Stimulated activated naive CD8-positive, alpha-beta T cell treated with anti-CD3 and anti-CD28 coated beads, Interleukin-15, amount 100 ng/mL, for 72 hours (primary cell): ENCODE measurements around the gene MBLAC1.
A peak's percentile ranks its signal among the peaks of the same experiment; 100 is the strongest.

Source experiments
- ATAC-seq: fragments of 150-1000 bp; cut with Tn5 transposase; 2 replicates; pipeline ENCODE4 v1.10.0; 2021; ENCODE audit warnings: mild to moderate bottlenecking, moderate library complexity
- DNase-seq, 2 donors: peaks; one replicate each; pipeline ENCODE4 v3.0.0; 2021 to 2022
- H3K27ac Mint-ChIP-seq, 2 donors: one replicate each; pipeline ENCODE4 v1.8.0; 2022; ENCODE audit warnings: mild to moderate bottlenecking in 2 of 2, mixed read lengths in 2 of 2, moderate library complexity in 2 of 2
- H3K27me3 Mint-ChIP-seq: one replicate; pipeline ENCODE4 v1.8.0; 2022; ENCODE audit warnings: mixed read lengths
- H3K4me1 Mint-ChIP-seq: one replicate; pipeline ENCODE4 v1.8.0; 2022; ENCODE audit warnings: mild to moderate bottlenecking, mixed read lengths
- H3K4me3 Mint-ChIP-seq, 2 donors: one replicate each; pipeline ENCODE4 v1.8.0; 2022; ENCODE audit warnings: mild to moderate bottlenecking in 2 of 2, mixed read lengths in 2 of 2, moderate library complexity in 1 of 2
- H3K9me3 Mint-ChIP-seq, 2 donors: one replicate each; pipeline ENCODE4 v1.8.0; 2022; ENCODE audit warnings: mixed read lengths in 2 of 2

The MBLAC1 gene

GRCh38 chr7:100107890-100108289 lies 18.9 kb upstream of the MBLAC1 start:
- H3K9me3 Mint-ChIP-seq: no peaks in the 10 kb centered on the region
- ATAC-seq (no peak), DNase-seq (no peak)
- H3K4me3 Mint-ChIP-seq: no peak overlapping the region
- H3K27me3 Mint-ChIP-seq: no peaks in the 10 kb centered on the region
- peaks cover 17% of the 10 kb centered on the region for H3K4me1 Mint-ChIP-seq
- no peak overlapping the region for H3K27ac Mint-ChIP-seq

GRCh38 chr7:100109521-100110163 lies 17.1 kb upstream of the MBLAC1 start:
- Mint-ChIP-seq H3K27ac (no peak overlapping the region), H3K4me3 (no peak overlapping the region), H3K4me1 (peaks cover 10% of the 10 kb centered on the region), H3K9me3 (no peaks in the 10 kb centered on the region), H3K27me3 (no peaks in the 10 kb centered on the region)
- ATAC-seq (no peak), DNase-seq (no peak)

- peaks cover 10% of the 10 kb centered on the region for H3K4me1 Mint-ChIP-seq
- DNase-seq (no peak), ATAC-seq (no peak)
- no peak overlapping the region for H3K4me3 Mint-ChIP-seq
- no peaks in the 10 kb centered on the region for H3K9me3 Mint-ChIP-seq
- no peak overlapping the region for H3K27ac Mint-ChIP-seq
- no peaks in the 10 kb centered on the region for H3K27me3 Mint-ChIP-seq
These were observed 15.6 kb upstream of the MBLAC1 start for GRCh38 chr7:100111156-100111555.

GRCh38 chr7:100111914-100112313 lies 14.9 kb upstream of the MBLAC1 start:
- no peak for ATAC-seq
- no peak overlapping the region for H3K27ac Mint-ChIP-seq
- H3K4me1 Mint-ChIP-seq: peaks cover 8% of the 10 kb centered on the region
- H3K27me3 Mint-ChIP-seq: no peaks in the 10 kb centered on the region
- DNase-seq: no peak
- H3K4me3 Mint-ChIP-seq: no peak overlapping the region
- no peaks in the 10 kb centered on the region for H3K9me3 Mint-ChIP-seq

- H3K27ac Mint-ChIP-seq: no peak overlapping the region
- H3K27me3 Mint-ChIP-seq: no peaks in the 10 kb centered on the region
- H3K9me3 Mint-ChIP-seq: no peaks in the 10 kb centered on the region
- ATAC-seq: no peak
- H3K4me3 Mint-ChIP-seq: no peak overlapping the region
- peaks cover 15% of the 10 kb centered on the region for H3K4me1 Mint-ChIP-seq
- DNase-seq: no peak
These were observed 11.7 kb upstream of the MBLAC1 start for GRCh38 chr7:100115026-100115425.

- ATAC-seq: no peak
- peak overlapping the region; percentile 100 for H3K27ac Mint-ChIP-seq
These were observed 8.2 kb upstream of the MBLAC1 start for GRCh38 chr7:100118388-100119071.

GRCh38 chr7:100119072-100119969 lies 7.4 kb upstream of the MBLAC1 start, which contains the start of the genes CNPY4 and TAF6:
CNPY4 (plus strand) TSS chr7:100119634; CDS start chr7:100119745, 111 bp downstream.
TAF6 (minus strand) TSS chr7:100119358; CDS start chr7:100114209, 5,149 bp downstream.
- H3K9me3 Mint-ChIP-seq: no peaks in the 10 kb centered on the region
- peak within 1 kb of the TSS; percentile 87 to 96 for H3K4me3 Mint-ChIP-seq
- H3K4me1 Mint-ChIP-seq: peaks cover 22% of the 10 kb centered on the region
- peak within 1 kb of the TSS; percentile 100 for H3K27ac Mint-ChIP-seq
- ATAC-seq (peak; percentile 84), DNase-seq (peak; percentile 93 to 94)
- no peaks in the 10 kb centered on the region for H3K27me3 Mint-ChIP-seq

More at GRCh38 chr7:100118388-100119071, 8.2 kb upstream of the MBLAC1 start:
- Mint-ChIP-seq H3K27me3 (no peaks in the 10 kb centered on the region), H3K4me1 (peaks cover 19% of the 10 kb centered on the region), H3K9me3 (no peaks in the 10 kb centered on the region), H3K4me3 (peak overlapping the region; percentile 87 to 96)
- DNase-seq: no peak

GRCh38 chr7:100119970-100120732 lies 6.6 kb upstream of the MBLAC1 start:
- Mint-ChIP-seq H3K4me1 (peaks cover 30% of the 10 kb centered on the region), H3K9me3 (no peaks in the 10 kb centered on the region), H3K4me3 (peak overlapping the region; percentile 87 to 96), H3K27me3 (no peaks in the 10 kb centered on the region), H3K27ac (peak overlapping the region; percentile 100)
- ATAC-seq: peak; percentile 82
- DNase-seq: peak; percentile 79 to 81

- Mint-ChIP-seq H3K4me3 (peak overlapping the region; percentile 87 to 96), H3K9me3 (no peaks in the 10 kb centered on the region), H3K27ac (peak overlapping the region; percentile 2 to 30), H3K27me3 (no peaks in the 10 kb centered on the region), H3K4me1 (peaks cover 35% of the 10 kb centered on the region)
- no peak for DNase-seq
- no peak for ATAC-seq
These were observed 6.1 kb upstream of the MBLAC1 start for GRCh38 chr7:100120733-100121036.

GRCh38 chr7:100122067-100122466 lies 4.7 kb upstream of the MBLAC1 start:
- Mint-ChIP-seq H3K4me1 (peaks cover 40% of the 10 kb centered on the region), H3K27ac (no peak overlapping the region), H3K27me3 (no peaks in the 10 kb centered on the region), H3K9me3 (no peaks in the 10 kb centered on the region), H3K4me3 (no peak overlapping the region)
- ATAC-seq (no peak), DNase-seq (no peak)

GRCh38 chr7:100122568-100122967 lies 4.2 kb upstream of the MBLAC1 start:
- Mint-ChIP-seq H3K4me3 (no peak overlapping the region), H3K27me3 (no peaks in the 10 kb centered on the region), H3K4me1 (peaks cover 40% of the 10 kb centered on the region), H3K9me3 (no peaks in the 10 kb centered on the region), H3K27ac (no peak overlapping the region)
- DNase-seq: no peak
- no peak for ATAC-seq

- H3K4me1 Mint-ChIP-seq: peaks cover 31% of the 10 kb centered on the region
- ATAC-seq (no peak), DNase-seq (no peak)
- peak overlapping the region; percentile 6 to 65 for H3K27ac Mint-ChIP-seq
- H3K4me3 Mint-ChIP-seq: peak overlapping the region; percentile 19
- H3K27me3 Mint-ChIP-seq: no peaks in the 10 kb centered on the region
- no peaks in the 10 kb centered on the region for H3K9me3 Mint-ChIP-seq
These were observed 2.2 kb upstream of the MBLAC1 start for GRCh38 chr7:100124301-100125230.

GRCh38 chr7:100126239-100126930 lies 382 bp upstream of the MBLAC1 start:
- Mint-ChIP-seq H3K27ac (peak overlapping the region; percentile 96 to 99), H3K4me1 (peaks cover 34% of the 10 kb centered on the region), H3K9me3 (no peaks in the 10 kb centered on the region), H3K27me3 (no peaks in the 10 kb centered on the region), H3K4me3 (peak overlapping the region; percentile 94 to 99)
- DNase-seq: no peak
- ATAC-seq: peak; percentile 49
